GM21381 (cell line): ENCODE data around the gene MRPL20.
"Not testable (repeated sequence)": the region's sequence is repeated elsewhere in the genome, so short reads cannot be mapped to it uniquely, and the experiment has no call there.

Experiments
- ATAC-seq: cut with Tn5 transposase; IDR thresholded peaks from one replicate; pipeline ENCODE4 v1.9.1; 2021; ENCODE audit warnings: mild to moderate bottlenecking, moderate library complexity; ENCODE audit not compliant: unreplicated experiment

Gene MRPL20

GRCh38 chr1:1437904-1438376, 30.8 kb upstream of the MRPL20 start:
- no peak for ATAC-seq

GRCh38 chr1:1437033-1437903, 30.2 kb upstream of the MRPL20 start:
- ATAC-seq: no peak

GRCh38 chr1:1436630-1437032, 29.5 kb upstream of the MRPL20 start:
- no peak for ATAC-seq

GRCh38 chr1:1435911-1436629, 29.0 kb upstream of the MRPL20 start:
- no peak for ATAC-seq

GRCh38 chr1:1435106-1435903, 28.2 kb upstream of the MRPL20 start, which contains the start of gene VWA1:
VWA1 (plus strand) TSS chr1:1435690; CDS start chr1:1435749, 59 bp downstream.
- no peak for ATAC-seq

- ATAC-seq: no peak
Observed at GRCh38 chr1:1434824-1435105, 27.7 kb upstream of the MRPL20 start.

- no peak for ATAC-seq
Observed at GRCh38 chr1:1434131-1434823, 27.2 kb upstream of the MRPL20 start.

GRCh38 chr1:1433804-1434130, 26.7 kb upstream of the MRPL20 start:
- ATAC-seq: no peak

GRCh38 chr1:1432951-1433803, 26.1 kb upstream of the MRPL20 start:
- no peak for ATAC-seq

GRCh38 chr1:1432274-1432950, 25.3 kb upstream of the MRPL20 start:
- ATAC-seq: no peak

GRCh38 chr1:1431845-1432273, 24.8 kb upstream of the MRPL20 start:
- ATAC-seq: no peak

- no peak for ATAC-seq
Observed at GRCh38 chr1:1430992-1431844, 24.1 kb upstream of the MRPL20 start.

- ATAC-seq: no peak
Observed at GRCh38 chr1:1430114-1430982, 23.3 kb upstream of the MRPL20 start.

GRCh38 chr1:1429671-1430073, 22.6 kb upstream of the MRPL20 start:
- ATAC-seq: no peak

GRCh38 chr1:1428967-1429366, 21.9 kb upstream of the MRPL20 start:
- ATAC-seq: not testable (repeated sequence)

GRCh38 chr1:1428174-1428573, 21.1 kb upstream of the MRPL20 start:
- ATAC-seq: no peak

- no peak for ATAC-seq
Observed at GRCh38 chr1:1427820-1428148, 20.7 kb upstream of the MRPL20 start.
